NCI-H2029 treated with DMSO at 0.1 percent for 48 hours (cell line): Measurements from ENCODE around the gene PNPLA6.

ENCODE experiments used
- DNase-seq: peaks from one replicate; lab custom pipeline; 2025; lab: John Stamatoyannopoulos, UW

Gene PNPLA6

GRCh38 chr19:7602240-7602934, 66.9 kb downstream of the PNPLA6 start:
- no peak for DNase-seq

- DNase-seq, result no peak
Measured at GRCh38 chr19:7602935-7603497, 67.5 kb downstream of the PNPLA6 start.

GRCh38 chr19:7603919-7604318, 68.4 kb downstream of the PNPLA6 start:
- no peak for DNase-seq

- no peak for DNase-seq
Measured at GRCh38 chr19:7605490-7606222, 70.1 kb downstream of the PNPLA6 start.

- no peak for DNase-seq
Measured at GRCh38 chr19:7606289-7606688, 70.8 kb downstream of the PNPLA6 start.

- DNase-seq, result no peak
Measured at GRCh38 chr19:7607212-7607873, 71.8 kb downstream of the PNPLA6 start.

GRCh38 chr19:7607874-7608560, 72.5 kb downstream of the PNPLA6 start:
- DNase-seq, result no peak

- no peak for DNase-seq
Measured at GRCh38 chr19:7610491-7611240, 75.1 kb downstream of the PNPLA6 start.
